HG02884 (cell line): ENCODE measurements around the gene NIP7.

Source experiments
- ATAC-seq: cut with Tn5 transposase; IDR thresholded peaks from one replicate; pipeline ENCODE4 v1.9.1; 2021; ENCODE audit warnings: mild to moderate bottlenecking, moderate library complexity; ENCODE audit not compliant: unreplicated experiment

Gene NIP7

GRCh38 chr16:69318177-69318910 is 21.2 kb upstream of the NIP7 start:
- no peak for ATAC-seq

GRCh38 chr16:69318911-69319289 is 20.7 kb upstream of the NIP7 start:
- no peak for ATAC-seq

GRCh38 chr16:69319381-69319780 is 20.2 kb upstream of the NIP7 start:
- ATAC-seq = no peak

GRCh38 chr16:69319826-69320739 is 19.5 kb upstream of the NIP7 start:
- ATAC-seq = no peak

GRCh38 chr16:69320740-69321073 is 18.9 kb upstream of the NIP7 start:
- no peak for ATAC-seq

GRCh38 chr16:69321080-69321479 is 18.5 kb upstream of the NIP7 start:
- no peak for ATAC-seq

GRCh38 chr16:69322343-69322742 is 17.2 kb upstream of the NIP7 start:
- no peak for ATAC-seq

GRCh38 chr16:69323415-69323814 is 16.2 kb upstream of the NIP7 start:
- ATAC-seq = no peak

- ATAC-seq = no peak
Measured at GRCh38 chr16:69324013-69324531, 15.5 kb upstream of the NIP7 start.

GRCh38 chr16:69324585-69325253 is 14.9 kb upstream of the NIP7 start:
- no peak for ATAC-seq

- no peak for ATAC-seq
Measured at GRCh38 chr16:69325784-69326171, 13.8 kb upstream of the NIP7 start.

- ATAC-seq = no peak
Measured at GRCh38 chr16:69326172-69326873, 13.2 kb upstream of the NIP7 start.

- no peak for ATAC-seq
Measured at GRCh38 chr16:69327585-69328310, 11.8 kb upstream of the NIP7 start.

- no peak for ATAC-seq
Measured at GRCh38 chr16:69328854-69329316, 10.7 kb upstream of the NIP7 start.

GRCh38 chr16:69329369-69330285 is 9.9 kb upstream of the NIP7 start:
- ATAC-seq = no peak

- ATAC-seq = peak; percentile 91
Measured at GRCh38 chr16:69330286-69331109, 9.1 kb upstream of the NIP7 start, which contains the start of gene PDF. Gene PDF (minus strand): TSS chr16:69330588. CDS start chr16:69330570, 18 bp downstream.

- ATAC-seq = no peak
Measured at GRCh38 chr16:69334696-69335095, 4.9 kb upstream of the NIP7 start.
